Gastroesophageal sphincter (tissue), 3 donors: ENCODE results near the gene NOS1AP.

Experiments
- POLR2A ChIP-seq, 2 donors: fragments of 450-650 bp; IDR thresholded peaks; one replicate each; pipeline ENCODE4 v1.6.1; 2017; ENCODE audit warnings: antibody characterized with exemption in 2 of 2, mild to moderate bottlenecking in 2 of 2, moderate library complexity in 1 of 2
- POLR2AphosphoS5 ChIP-seq: sonication (generic); formaldehyde crosslinking; IDR thresholded peaks from one replicate; pipeline ENCODE4 v1.6.1; 2017; ENCODE audit warnings: antibody characterized with exemption
- TF ChIP-seq, protein P1 (sequence below), 4 experiments: fragments of 200-600 bp in 2 of 4; fragments of 450-650 bp in 2 of 4; sonication (generic) in 1 of 4; IDR thresholded peaks; one replicate each; pipeline ENCODE4 v1.5.1; 2017 to 2019; ENCODE audit warnings: antibody characterized with exemption in 4 of 4, mild to moderate bottlenecking in 2 of 4, moderate library complexity in 2 of 4

- TF ChIP-seq, protein P1, sequence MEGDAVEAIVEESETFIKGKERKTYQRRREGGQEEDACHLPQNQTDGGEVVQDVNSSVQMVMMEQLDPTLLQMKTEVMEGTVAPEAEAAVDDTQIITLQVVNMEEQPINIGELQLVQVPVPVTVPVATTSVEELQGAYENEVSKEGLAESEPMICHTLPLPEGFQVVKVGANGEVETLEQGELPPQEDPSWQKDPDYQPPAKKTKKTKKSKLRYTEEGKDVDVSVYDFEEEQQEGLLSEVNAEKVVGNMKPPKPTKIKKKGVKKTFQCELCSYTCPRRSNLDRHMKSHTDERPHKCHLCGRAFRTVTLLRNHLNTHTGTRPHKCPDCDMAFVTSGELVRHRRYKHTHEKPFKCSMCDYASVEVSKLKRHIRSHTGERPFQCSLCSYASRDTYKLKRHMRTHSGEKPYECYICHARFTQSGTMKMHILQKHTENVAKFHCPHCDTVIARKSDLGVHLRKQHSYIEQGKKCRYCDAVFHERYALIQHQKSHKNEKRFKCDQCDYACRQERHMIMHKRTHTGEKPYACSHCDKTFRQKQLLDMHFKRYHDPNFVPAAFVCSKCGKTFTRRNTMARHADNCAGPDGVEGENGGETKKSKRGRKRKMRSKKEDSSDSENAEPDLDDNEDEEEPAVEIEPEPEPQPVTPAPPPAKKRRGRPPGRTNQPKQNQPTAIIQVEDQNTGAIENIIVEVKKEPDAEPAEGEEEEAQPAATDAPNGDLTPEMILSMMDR (IDR thresholded peaks at IDR 0.05), result no peak
- TF ChIP-seq POLR2AphosphoS5, result no peak
- no peak for TF ChIP-seq POLR2A (IDR thresholded peaks at IDR 0.05)
Observed at GRCh38 chr1:162293073-162293692, 223.7 kb downstream of the NOS1AP start.
